HEK293 (cell line): ENCODE data around the gene MYL2.

Experiments used
- CTCF ChIA-PET: fragments of 350-600 bp; formaldehyde crosslinking; extraction: SDS; loops from one replicate; lab custom pipeline; 2021; ENCODE audit warnings: antibody characterized with exemption; lab: Yijun Ruan, JAX
- POLR2A ChIA-PET: fragments of 300-600 bp; formaldehyde crosslinking; extraction: SDS; loops from one replicate; lab custom pipeline; 2020; ENCODE audit warnings: antibody characterized with exemption, inconsistent platforms; lab: Yijun Ruan, JAX
- H3K27ac ChIP-seq: fragments of 200-500 bp; sonication (Bioruptor generic); 2 replicates; pipeline ENCODE4 v1.5.1; 2014; ENCODE audit warnings: low read depth, low read length, control low read depth, inconsistent platforms; ENCODE audit errors: extremely low read depth
- H3K36me3 ChIP-seq, 2 experiments: fragments of 200-500 bp in 1 of 2; sonication (Bioruptor generic) in 1 of 2; 1 replicate in 1 of 2; 2 replicates in 1 of 2; pipeline ENCODE4 v1.5.1; 2014 to 2017; ENCODE audit warnings: inconsistent platforms in 2 of 2, low read length in 2 of 2; ENCODE audit not compliant: control insufficient read depth in 2 of 2, insufficient read depth in 1 of 2
- H3K4me1 ChIP-seq: fragments of 200-500 bp; sonication (Bioruptor generic); 2 replicates; pipeline ENCODE4 v1.5.1; 2014; ENCODE audit warnings: mild to moderate bottlenecking, low read length, inconsistent platforms; ENCODE audit not compliant: control insufficient read depth, insufficient read depth
- H3K4me3 ChIP-seq: 2 replicates; pipeline ENCODE4 v1.5.1; 2011; ENCODE audit warnings: low read depth, mild to moderate bottlenecking, control low read depth, low read length, moderate library complexity
- H3K9me3 ChIP-seq: fragments of 200-500 bp; sonication (Bioruptor generic); 2 replicates; pipeline ENCODE4 v1.5.1; 2014; ENCODE audit warnings: low read depth, low read length, inconsistent platforms; ENCODE audit not compliant: control insufficient read depth, insufficient read depth
- FEZF1 ChIP-seq: fragments of 450-650 bp; formaldehyde crosslinking; IDR thresholded peaks from 2 replicates; pipeline ENCODE4 v1.5.1; 2016; ENCODE audit warnings: missing biosample characterization, missing genetic modification characterization
- HOXA7 ChIP-seq: sonication (generic); formaldehyde crosslinking; IDR thresholded peaks from 2 replicates; pipeline ENCODE4 v1.8.1; 2022; ENCODE audit warnings: missing genetic modification reagents, borderline replicate concordance
- HOXC10 ChIP-seq: sonication (generic); formaldehyde crosslinking; IDR thresholded peaks from 2 replicates; pipeline ENCODE4 v1.8.1; 2023; ENCODE audit warnings: mild to moderate bottlenecking, missing genetic modification reagents
- IKZF3 ChIP-seq: fragments of 450-650 bp; IDR thresholded peaks from 2 replicates; pipeline ENCODE4 v1.5.0; 2018; ENCODE audit warnings: missing biosample characterization, mild to moderate bottlenecking, missing genetic modification characterization, moderate library complexity
- KLF9 ChIP-seq: fragments of 450-650 bp; formaldehyde crosslinking; IDR thresholded peaks from 2 replicates; pipeline ENCODE4 v1.5.1; 2016; ENCODE audit warnings: missing biosample characterization, missing genetic modification characterization, low read depth
- MYNN ChIP-seq: fragments of 450-650 bp; formaldehyde crosslinking; IDR thresholded peaks from 2 replicates; pipeline ENCODE4 v1.5.1; 2016; ENCODE audit warnings: missing biosample characterization, missing genetic modification characterization, borderline replicate concordance
- SP7 ChIP-seq: fragments of 450-650 bp; formaldehyde crosslinking; IDR thresholded peaks from 2 replicates; pipeline ENCODE4 v1.5.1; 2016; ENCODE audit warnings: missing biosample characterization, missing genetic modification characterization
- ZBTB8A ChIP-seq: fragments of 450-650 bp; formaldehyde crosslinking; IDR thresholded peaks from 2 replicates; pipeline ENCODE4 v1.5.1; 2016; ENCODE audit warnings: missing biosample characterization, missing genetic modification characterization
- ZEB2 ChIP-seq: fragments of 450-650 bp; formaldehyde crosslinking; IDR thresholded peaks from 2 replicates; pipeline ENCODE4 v1.5.1; 2016; ENCODE audit warnings: missing biosample characterization, missing genetic modification characterization
- ZNF10 ChIP-seq: fragments of 450-650 bp; formaldehyde crosslinking; IDR thresholded peaks from 2 replicates; pipeline ENCODE4 v1.5.1; 2017; ENCODE audit warnings: missing biosample characterization, missing genetic modification characterization
- ZNF221 ChIP-seq: fragments of 450-650 bp; formaldehyde crosslinking; IDR thresholded peaks from 2 replicates; pipeline ENCODE4 v1.5.1; 2017; ENCODE audit warnings: missing biosample characterization, missing genetic modification characterization, borderline replicate concordance
- ZNF23 ChIP-seq: fragments of 450-650 bp; formaldehyde crosslinking; IDR thresholded peaks from 2 replicates; pipeline ENCODE4 v1.5.1; 2016; ENCODE audit warnings: missing biosample characterization, missing genetic modification characterization, borderline replicate concordance
- ZNF302 ChIP-seq: fragments of 450-650 bp; formaldehyde crosslinking; IDR thresholded peaks from 2 replicates; pipeline ENCODE4 v1.5.1; 2016; ENCODE audit warnings: missing biosample characterization, missing genetic modification characterization, low read depth
- ZNF335 ChIP-seq: fragments of 450-650 bp; formaldehyde crosslinking; conservative IDR thresholded peaks from 2 replicates; pipeline ENCODE4 v1.5.1; 2016; ENCODE audit warnings: missing biosample characterization, missing genetic modification characterization
- ZNF404 ChIP-seq: fragments of 450-650 bp; formaldehyde crosslinking; IDR thresholded peaks from 2 replicates; pipeline ENCODE4 v1.5.1; 2017; ENCODE audit warnings: missing biosample characterization, missing genetic modification characterization
- ZNF600 ChIP-seq: fragments of 450-650 bp; formaldehyde crosslinking; IDR thresholded peaks from 2 replicates; pipeline ENCODE4 v1.5.1; 2016; ENCODE audit warnings: missing biosample characterization, missing genetic modification characterization
- ZNF670 ChIP-seq: fragments of 450-650 bp; formaldehyde crosslinking; IDR thresholded peaks from 2 replicates; pipeline ENCODE4 v1.5.1; 2016; ENCODE audit warnings: missing biosample characterization, missing genetic modification characterization, low read depth
- ZNF701 ChIP-seq: fragments of 450-650 bp; formaldehyde crosslinking; IDR thresholded peaks from 2 replicates; pipeline ENCODE4 v1.5.1; 2016; ENCODE audit warnings: missing biosample characterization, missing genetic modification characterization
- ZNF747 ChIP-seq: fragments of 450-650 bp; formaldehyde crosslinking; IDR thresholded peaks from 2 replicates; pipeline ENCODE4 v1.5.1; 2016; ENCODE audit warnings: missing biosample characterization, missing genetic modification characterization
- ZNF776 ChIP-seq: fragments of 450-650 bp; formaldehyde crosslinking; IDR thresholded peaks from 2 replicates; pipeline ENCODE4 v1.5.0; 2017; ENCODE audit warnings: missing biosample characterization, missing genetic modification characterization, borderline replicate concordance
- TF ChIP-seq, protein P1 (sequence below): fragments of 450-650 bp; formaldehyde crosslinking; IDR thresholded peaks from 2 replicates; pipeline ENCODE4 v1.5.1; 2016; ENCODE audit warnings: missing biosample characterization, missing genetic modification characterization
- TF ChIP-seq, protein P2 (sequence below): fragments of 450-650 bp; formaldehyde crosslinking; IDR thresholded peaks from 2 replicates; pipeline ENCODE4 v1.5.1; 2017; ENCODE audit warnings: missing biosample characterization, missing genetic modification characterization
- TF ChIP-seq, protein P3 (sequence below): fragments of 450-650 bp; formaldehyde crosslinking; IDR thresholded peaks from 2 replicates; pipeline ENCODE4 v1.5.1; 2016; ENCODE audit warnings: missing biosample characterization, missing genetic modification characterization
- TF ChIP-seq, protein P4 (sequence below): fragments of 450-650 bp; formaldehyde crosslinking; IDR thresholded peaks from 2 replicates; pipeline ENCODE4 v1.5.1; 2016; ENCODE audit warnings: missing biosample characterization, missing genetic modification characterization
- TF ChIP-seq, protein P5 (sequence below): fragments of 450-650 bp; formaldehyde crosslinking; IDR thresholded peaks from 2 replicates; pipeline ENCODE4 v1.5.1; 2016; ENCODE audit warnings: missing biosample characterization, missing genetic modification characterization

MYL2 gene

DNA sequence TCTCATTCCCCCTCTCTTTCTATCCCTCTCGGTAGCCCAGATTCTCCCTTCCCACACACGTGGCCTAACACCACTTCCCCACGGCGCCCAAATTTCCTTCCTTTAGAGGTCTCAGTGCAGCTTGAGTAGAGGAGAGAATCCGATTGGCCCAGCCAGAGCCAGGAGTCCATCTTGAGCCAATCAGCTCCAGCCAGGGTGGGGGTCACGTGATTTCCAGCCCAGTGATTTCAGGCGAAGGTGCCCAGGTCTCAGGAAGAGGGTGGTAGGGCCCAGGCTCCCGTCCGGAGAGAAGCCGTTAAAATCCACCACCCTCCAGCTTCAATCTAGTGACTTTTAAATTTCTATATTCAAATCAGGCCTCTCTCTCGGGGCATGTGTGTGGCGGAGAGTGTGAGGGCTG, 45.2 kb upstream of the MYL2 start:
- H3K4me3 ChIP-seq = no peak overlapping the region
- no peak for TF ChIP-seq ZNF670
- TF ChIP-seq ZEB2 = no peak
- no peak for TF ChIP-seq ZBTB8A (tag by site-specific recombination)
- TF ChIP-seq ZNF701 (tag by site-specific recombination) = no peak
- TF ChIP-seq SP7 (tag by site-specific recombination) = no peak
- TF ChIP-seq, protein P1, sequence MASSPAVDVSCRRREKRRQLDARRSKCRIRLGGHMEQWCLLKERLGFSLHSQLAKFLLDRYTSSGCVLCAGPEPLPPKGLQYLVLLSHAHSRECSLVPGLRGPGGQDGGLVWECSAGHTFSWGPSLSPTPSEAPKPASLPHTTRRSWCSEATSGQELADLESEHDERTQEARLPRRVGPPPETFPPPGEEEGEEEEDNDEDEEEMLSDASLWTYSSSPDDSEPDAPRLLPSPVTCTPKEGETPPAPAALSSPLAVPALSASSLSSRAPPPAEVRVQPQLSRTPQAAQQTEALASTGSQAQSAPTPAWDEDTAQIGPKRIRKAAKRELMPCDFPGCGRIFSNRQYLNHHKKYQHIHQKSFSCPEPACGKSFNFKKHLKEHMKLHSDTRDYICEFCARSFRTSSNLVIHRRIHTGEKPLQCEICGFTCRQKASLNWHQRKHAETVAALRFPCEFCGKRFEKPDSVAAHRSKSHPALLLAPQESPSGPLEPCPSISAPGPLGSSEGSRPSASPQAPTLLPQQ (tag by site-specific recombination) = no peak
- TF ChIP-seq, protein P2, sequence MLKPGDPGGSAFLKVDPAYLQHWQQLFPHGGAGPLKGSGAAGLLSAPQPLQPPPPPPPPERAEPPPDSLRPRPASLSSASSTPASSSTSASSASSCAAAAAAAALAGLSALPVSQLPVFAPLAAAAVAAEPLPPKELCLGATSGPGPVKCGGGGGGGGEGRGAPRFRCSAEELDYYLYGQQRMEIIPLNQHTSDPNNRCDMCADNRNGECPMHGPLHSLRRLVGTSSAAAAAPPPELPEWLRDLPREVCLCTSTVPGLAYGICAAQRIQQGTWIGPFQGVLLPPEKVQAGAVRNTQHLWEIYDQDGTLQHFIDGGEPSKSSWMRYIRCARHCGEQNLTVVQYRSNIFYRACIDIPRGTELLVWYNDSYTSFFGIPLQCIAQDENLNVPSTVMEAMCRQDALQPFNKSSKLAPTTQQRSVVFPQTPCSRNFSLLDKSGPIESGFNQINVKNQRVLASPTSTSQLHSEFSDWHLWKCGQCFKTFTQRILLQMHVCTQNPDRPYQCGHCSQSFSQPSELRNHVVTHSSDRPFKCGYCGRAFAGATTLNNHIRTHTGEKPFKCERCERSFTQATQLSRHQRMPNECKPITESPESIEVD (tag by site-specific recombination) = no peak
- no peak for TF ChIP-seq ZNF302
- no peak for TF ChIP-seq HOXA7 (CRISPR knock-in tag)
- TF ChIP-seq HOXC10 (CRISPR knock-in tag) = no peak
- no peak for TF ChIP-seq ZNF335 (tag by site-specific recombination)
- TF ChIP-seq ZNF747 (tag by site-specific recombination) = no peak
- H3K9me3 ChIP-seq = no peaks in the 10 kb centered on the region
- ChIA-PET CTCF (interaction anchor here (0.7 kb wide), 1 partner anchor 304 kb away, joined by 3 read pairs; no protein-coding TSS in a partner anchor), POLR2A (no interaction called here)
- no peak overlapping the region for H3K27ac ChIP-seq
- H3K36me3 ChIP-seq = no peaks in the 10 kb centered on the region
- no peaks in the 10 kb centered on the region for H3K4me1 ChIP-seq

DNA sequence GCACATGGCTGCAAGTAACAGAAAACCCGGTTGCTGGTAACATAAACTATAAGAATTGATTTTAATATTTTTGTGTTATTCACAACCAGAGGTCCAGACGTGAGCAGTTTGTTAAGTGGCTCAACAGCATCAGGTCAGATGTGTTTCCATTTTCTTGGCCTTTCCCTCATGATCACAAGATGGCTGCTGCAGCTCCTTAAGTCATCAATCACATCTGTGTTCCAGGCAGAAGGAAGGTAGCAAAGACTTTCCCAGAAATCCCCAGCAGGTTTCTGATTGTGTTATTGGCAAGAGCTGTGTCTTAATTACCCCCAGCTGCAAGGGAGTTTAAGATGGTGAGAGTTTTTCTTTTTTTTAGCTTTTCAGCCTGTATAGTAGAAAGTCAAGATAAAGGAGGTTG, 40.4 kb upstream of the MYL2 start:
- Histone ChIP-seq H3K4me1 (no peaks in the 10 kb centered on the region), H3K27ac (no peak overlapping the region), H3K4me3 (no peak overlapping the region), H3K9me3 (no peaks in the 10 kb centered on the region), H3K36me3 (no peaks in the 10 kb centered on the region)
- CTCF ChIA-PET = no interaction called here
- POLR2A ChIA-PET = interaction anchor here (0.6 kb wide), 1 partner anchor 164 kb away, joined by 3 read pairs; no protein-coding TSS in a partner anchor
- TF ChIP-seq, protein P3, sequence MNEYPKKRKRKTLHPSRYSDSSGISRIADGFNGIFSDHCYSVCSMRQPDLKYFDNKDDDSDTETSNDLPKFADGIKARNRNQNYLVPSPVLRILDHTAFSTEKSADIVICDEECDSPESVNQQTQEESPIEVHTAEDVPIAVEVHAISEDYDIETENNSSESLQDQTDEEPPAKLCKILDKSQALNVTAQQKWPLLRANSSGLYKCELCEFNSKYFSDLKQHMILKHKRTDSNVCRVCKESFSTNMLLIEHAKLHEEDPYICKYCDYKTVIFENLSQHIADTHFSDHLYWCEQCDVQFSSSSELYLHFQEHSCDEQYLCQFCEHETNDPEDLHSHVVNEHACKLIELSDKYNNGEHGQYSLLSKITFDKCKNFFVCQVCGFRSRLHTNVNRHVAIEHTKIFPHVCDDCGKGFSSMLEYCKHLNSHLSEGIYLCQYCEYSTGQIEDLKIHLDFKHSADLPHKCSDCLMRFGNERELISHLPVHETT (tag by site-specific recombination) = no peak
- TF ChIP-seq FEZF1 (tag by site-specific recombination) = no peak
- no peak for TF ChIP-seq MYNN (tag by site-specific recombination)
- TF ChIP-seq ZNF701 (tag by site-specific recombination) = no peak
- no peak for TF ChIP-seq ZNF404 (tag by site-specific recombination)
- TF ChIP-seq ZNF10 (tag by site-specific recombination) = no peak
- TF ChIP-seq HOXA7 (CRISPR knock-in tag) = no peak
- TF ChIP-seq ZNF776 (tag by site-specific recombination) = no peak
- TF ChIP-seq IKZF3 (tag by site-specific recombination) = no peak
- TF ChIP-seq, protein P4, sequence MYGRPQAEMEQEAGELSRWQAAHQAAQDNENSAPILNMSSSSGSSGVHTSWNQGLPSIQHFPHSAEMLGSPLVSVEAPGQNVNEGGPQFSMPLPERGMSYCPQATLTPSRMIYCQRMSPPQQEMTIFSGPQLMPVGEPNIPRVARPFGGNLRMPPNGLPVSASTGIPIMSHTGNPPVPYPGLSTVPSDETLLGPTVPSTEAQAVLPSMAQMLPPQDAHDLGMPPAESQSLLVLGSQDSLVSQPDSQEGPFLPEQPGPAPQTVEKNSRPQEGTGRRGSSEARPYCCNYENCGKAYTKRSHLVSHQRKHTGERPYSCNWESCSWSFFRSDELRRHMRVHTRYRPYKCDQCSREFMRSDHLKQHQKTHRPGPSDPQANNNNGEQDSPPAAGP (tag by site-specific recombination) = no peak
- TF ChIP-seq, protein P5, sequence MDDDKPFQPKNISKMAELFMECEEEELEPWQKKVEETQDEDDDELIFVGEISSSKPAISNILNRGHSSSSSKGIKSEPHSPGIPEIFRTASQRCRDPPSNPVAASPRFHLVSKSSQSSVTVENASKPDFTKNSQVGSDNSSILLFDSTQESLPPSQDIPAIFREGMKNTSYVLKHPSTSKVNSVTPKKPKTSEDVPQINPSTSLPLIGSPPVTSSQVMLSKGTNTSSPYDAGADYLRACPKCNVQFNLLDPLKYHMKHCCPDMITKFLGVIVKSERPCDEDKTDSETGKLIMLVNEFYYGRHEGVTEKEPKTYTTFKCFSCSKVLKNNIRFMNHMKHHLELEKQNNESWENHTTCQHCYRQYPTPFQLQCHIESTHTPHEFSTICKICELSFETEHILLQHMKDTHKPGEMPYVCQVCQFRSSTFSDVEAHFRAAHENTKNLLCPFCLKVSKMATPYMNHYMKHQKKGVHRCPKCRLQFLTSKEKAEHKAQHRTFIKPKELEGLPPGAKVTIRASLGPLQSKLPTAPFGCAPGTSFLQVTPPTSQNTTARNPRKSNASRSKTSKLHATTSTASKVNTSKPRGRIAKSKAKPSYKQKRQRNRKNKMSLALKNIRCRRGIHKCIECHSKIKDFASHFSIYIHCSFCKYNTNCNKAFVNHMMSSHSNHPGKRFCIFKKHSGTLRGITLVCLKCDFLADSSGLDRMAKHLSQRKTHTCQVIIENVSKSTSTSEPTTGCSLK (tag by site-specific recombination) = no peak
- no peak for TF ChIP-seq ZNF221 (tag by site-specific recombination)
- TF ChIP-seq ZNF335 (tag by site-specific recombination) = no peak
- no peak for TF ChIP-seq ZNF23 (tag by site-specific recombination)
- TF ChIP-seq, protein P2 (tag by site-specific recombination) = no peak
- TF ChIP-seq KLF9 = no peak
- TF ChIP-seq ZNF600 = no peak
- TF ChIP-seq HOXC10 (CRISPR knock-in tag) = no peak
